Bronchial epithelial cell (primary cell): ENCODE data around the gene AGAP2. TPM values are rescaled to one million over a fixed set of nuclear protein-coding genes. Genes with fewer than 3 reads are reported as not detected.

ENCODE experiments used
- DNase-seq: peaks from one replicate; pipeline ENCODE4 v3.0.0-alpha.2; 2010; ENCODE audit warnings: low read depth
- FAIRE-seq: peaks from 2 replicates; lab custom pipeline; 2011; peaks lifted over from hg19 to GRCh38; lab: Jason Lieb, UNC
- H3K27me3 ChIP-seq: 2 replicates; pipeline ENCODE4 v1.5.1; 2011; ENCODE audit warnings: low read length; ENCODE audit not compliant: control insufficient read depth, insufficient read depth
- H3K36me3 ChIP-seq: 2 replicates; pipeline ENCODE4 v1.5.1; 2011; ENCODE audit warnings: low read length; ENCODE audit not compliant: control insufficient read depth, insufficient read depth
- H3K4me3 ChIP-seq: 2 replicates; pipeline ENCODE4 v1.5.1; 2011; ENCODE audit warnings: mild to moderate bottlenecking, low read depth, low read length, control low read depth
- total RNA-seq: library from RNA; depleted of rRNA; stranded (reverse); fragments of >200 nt; gene quantifications from 2 replicates; pipeline ENCODE4 v1.2.1, GENCODE V29; 2014
- TF ChIP-seq, protein P1 (sequence below): IDR thresholded peaks from 2 replicates; pipeline ENCODE4 v1.5.1; 2011; ENCODE audit warnings: mild to moderate bottlenecking, moderate library complexity, low read length, control low read depth, inconsistent platforms; ENCODE audit not compliant: insufficient read depth, severe bottlenecking

Gene AGAP2
- total RNA-seq, 1 donor from 2014 or later, result under 0.01 TPM

GRCh38 chr12:57720606-57721595 is 17.6 kb downstream of the AGAP2 start:
- no peak overlapping the region for H3K4me3 ChIP-seq
- H3K36me3 ChIP-seq, result peaks cover 8% of the 10 kb centered on the region
- H3K27me3 ChIP-seq, result no peaks in the 10 kb centered on the region
- TF ChIP-seq, protein P1, sequence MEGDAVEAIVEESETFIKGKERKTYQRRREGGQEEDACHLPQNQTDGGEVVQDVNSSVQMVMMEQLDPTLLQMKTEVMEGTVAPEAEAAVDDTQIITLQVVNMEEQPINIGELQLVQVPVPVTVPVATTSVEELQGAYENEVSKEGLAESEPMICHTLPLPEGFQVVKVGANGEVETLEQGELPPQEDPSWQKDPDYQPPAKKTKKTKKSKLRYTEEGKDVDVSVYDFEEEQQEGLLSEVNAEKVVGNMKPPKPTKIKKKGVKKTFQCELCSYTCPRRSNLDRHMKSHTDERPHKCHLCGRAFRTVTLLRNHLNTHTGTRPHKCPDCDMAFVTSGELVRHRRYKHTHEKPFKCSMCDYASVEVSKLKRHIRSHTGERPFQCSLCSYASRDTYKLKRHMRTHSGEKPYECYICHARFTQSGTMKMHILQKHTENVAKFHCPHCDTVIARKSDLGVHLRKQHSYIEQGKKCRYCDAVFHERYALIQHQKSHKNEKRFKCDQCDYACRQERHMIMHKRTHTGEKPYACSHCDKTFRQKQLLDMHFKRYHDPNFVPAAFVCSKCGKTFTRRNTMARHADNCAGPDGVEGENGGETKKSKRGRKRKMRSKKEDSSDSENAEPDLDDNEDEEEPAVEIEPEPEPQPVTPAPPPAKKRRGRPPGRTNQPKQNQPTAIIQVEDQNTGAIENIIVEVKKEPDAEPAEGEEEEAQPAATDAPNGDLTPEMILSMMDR, result no peak
- FAIRE-seq (no peak), DNase-seq (no peak)

- DNase-seq (no peak), FAIRE-seq (no peak)
- Histone ChIP-seq H3K4me3 (no peak overlapping the region), H3K36me3 (peaks cover 11% of the 10 kb centered on the region), H3K27me3 (no peaks in the 10 kb centered on the region)
- TF ChIP-seq, protein P1, result no peak
Observed at GRCh38 chr12:57719777-57720605, 18.6 kb downstream of the AGAP2 start.

DNA sequence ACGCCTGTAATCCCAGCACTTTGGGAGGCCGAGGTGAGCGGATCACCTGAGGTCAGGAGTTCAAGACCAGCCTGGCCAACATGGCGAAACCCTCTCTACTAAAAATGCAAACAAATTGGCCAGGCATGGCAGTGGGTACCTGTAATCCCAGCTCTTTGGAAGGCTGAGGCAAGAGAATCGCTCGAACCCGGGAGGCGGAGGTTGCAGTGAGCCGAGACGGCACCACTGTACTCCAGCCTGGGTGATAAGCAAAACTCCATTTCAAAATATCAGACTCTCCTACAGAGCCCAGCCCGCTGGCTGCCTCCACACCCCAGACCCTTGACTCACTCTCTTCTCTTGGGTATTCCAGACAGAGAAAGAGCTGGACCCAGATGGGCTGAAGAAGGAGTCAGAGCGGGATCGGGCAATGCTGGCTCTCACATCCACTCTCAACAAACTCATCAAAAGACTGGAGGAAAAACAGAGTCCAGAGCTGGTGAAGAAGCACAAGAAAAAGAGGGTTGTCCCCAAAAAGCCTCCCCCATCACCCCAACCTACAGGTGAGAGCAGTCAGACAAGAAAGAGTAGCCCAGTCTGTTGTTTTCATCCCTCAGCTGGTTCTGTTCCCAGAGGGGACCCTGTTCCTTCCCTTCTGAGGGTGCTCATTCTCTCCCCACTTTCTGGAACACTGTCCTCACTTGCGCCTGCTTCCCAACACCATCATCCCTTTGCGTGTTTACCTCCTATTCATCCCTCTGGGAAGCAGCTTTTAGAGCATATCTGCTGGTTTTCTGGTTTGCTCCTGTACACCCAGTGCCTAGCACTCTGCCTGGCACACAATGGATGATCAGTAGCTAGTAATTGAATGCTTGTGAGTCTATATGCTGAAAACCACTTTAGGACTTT is 19.7 kb downstream of the AGAP2 start:
- Histone ChIP-seq H3K36me3 (peaks cover 12% of the 10 kb centered on the region), H3K4me3 (no peak overlapping the region), H3K27me3 (no peaks in the 10 kb centered on the region)
- FAIRE-seq, result peak; percentile 7
- no peak for DNase-seq
- TF ChIP-seq, protein P1, result no peak

- FAIRE-seq (no peak), DNase-seq (no peak)
- peaks cover 12% of the 10 kb centered on the region for H3K36me3 ChIP-seq
- no peaks in the 10 kb centered on the region for H3K27me3 ChIP-seq
- H3K4me3 ChIP-seq, result no peak overlapping the region
- TF ChIP-seq, protein P1, result no peak
Observed at GRCh38 chr12:57717846-57718640, 20.5 kb downstream of the AGAP2 start.
